Measurements from ENCODE around the gene APOLD1. TPM values are rescaled to one million over a fixed set of nuclear protein-coding genes. Genes with fewer than 3 reads are reported as not detected.

The APOLD1 gene
- total and polyA plus RNA-seq, 2 of the 8 experiments (the other 6 are each of a cell fraction or from before 2014, with no cell fraction given), result 0.12 to 0.71 TPM

GRCh38 chr12:12835378-12836146 lies 50.1 kb downstream of the APOLD1 start:
- peaks cover 4 to 29% (median 15%) of the 10 kb centered on the region in 4 experiments; a peak in 6 of 8 replicates for H3K36me3 ChIP-seq (ENCODE audit: control insufficient read depth in 2 of 4, insufficient read depth in 4 of 4, low read length in 3 of 4)
- no peak overlapping the region for H2BK120ac ChIP-seq (replicated peaks; ENCODE audit: low read depth, low read length)
- no peak overlapping the region for H3K4me2 ChIP-seq (ENCODE audit: insufficient read depth in 1 of 2, low read depth in 2 of 2, low read length in 2 of 2)
- H4K8ac ChIP-seq (ENCODE audit: extremely low read depth, insufficient read depth, low read length), result no peak overlapping the region
- H2AK5ac ChIP-seq (ENCODE audit: low read depth, low read length), result no peak overlapping the region
- no peak overlapping the region for H3K18ac ChIP-seq (ENCODE audit: extremely low read depth, low read length)
- ChIA-PET POLR2A (ENCODE audit: partially characterized antibody) (interaction anchor here (0.7 to 1.5 kb wide), 3 partner anchors 11 to 15 kb away, joined by 3 read pairs; no protein-coding TSS in a partner anchor), CTCF (ENCODE audit: partially characterized antibody) (interaction anchor here (1.2 to 3.3 kb wide), 8 partner anchors 19 to 376 kb away, joined by 3 to 20 read pairs (median 16); partner anchors contain the start of genes DDX47 and GPRC5A)
- H3K23me2 ChIP-seq (ENCODE audit: low read depth, low read length), result no peaks in the 10 kb centered on the region
- no peaks in the 10 kb centered on the region for H4K20me1 ChIP-seq (replicated peaks in 1 of 2; ENCODE audit: control insufficient read depth in 1 of 2, insufficient read depth in 2 of 2, low read length in 2 of 2)
- H2BK12ac ChIP-seq (ENCODE audit: low read depth, low read length), result no peak overlapping the region
- no peak overlapping the region for H2BK15ac ChIP-seq (ENCODE audit: low read length)
- H2BK5ac ChIP-seq (ENCODE audit: low read depth, low read length), result no peak overlapping the region
- no peak overlapping the region for H4K5ac ChIP-seq (ENCODE audit: insufficient read length, low read depth, low read length)
- H2BK20ac ChIP-seq (ENCODE audit: low read length), result no peak overlapping the region
- H3K4me1 ChIP-seq (replicated peaks in 1 of 4; ENCODE audit: control insufficient read depth in 3 of 4, insufficient read depth in 4 of 4, low read length in 3 of 4), result peaks cover 0 to 2% (median 0%) of the 10 kb centered on the region in 4 experiments; a peak in 2 of 7 replicates
- no peak for FAIRE-seq
- no peak overlapping the region for H3K23ac ChIP-seq (ENCODE audit: insufficient read length)
- H3K9me3 ChIP-seq (ENCODE audit: insufficient read depth in 2 of 2, low read depth in 1 of 2, low read length in 1 of 2), result no peaks in the 10 kb centered on the region
- no peaks in the 10 kb centered on the region for H3K27me3 ChIP-seq (replicated peaks in 1 of 4; ENCODE audit: control insufficient read depth in 3 of 4, extremely low read depth in 1 of 4, insufficient read depth in 3 of 4, low read length in 3 of 4)
- no peak overlapping the region for H3K14ac ChIP-seq (ENCODE audit: insufficient read length)
- no peak overlapping the region for H3K4ac ChIP-seq (replicated peaks; ENCODE audit: insufficient read length, low read depth, low read length)
- no peaks in the 10 kb centered on the region for H3K79me1 ChIP-seq (ENCODE audit: low read depth, low read length)
- H3K27ac ChIP-seq (ENCODE audit: low read depth, low read length), result no peak overlapping the region
- H3K4me3 ChIP-seq (ENCODE audit: extremely low read depth in 1 of 4, insufficient read depth in 2 of 4, low read depth in 3 of 4, low read length in 4 of 4), result no peak overlapping the region
- no peak overlapping the region for H4K91ac ChIP-seq (replicated peaks; ENCODE audit: insufficient read length, low read length)
- H3K9ac ChIP-seq (replicated peaks in 1 of 4; ENCODE audit: extremely low read depth in 1 of 4, low read depth in 3 of 4, low read length in 3 of 4), result no peak overlapping the region
- no peak overlapping the region for H2AFZ ChIP-seq (ENCODE audit: low read length)
- no peaks in the 10 kb centered on the region for H3K79me2 ChIP-seq (ENCODE audit: control insufficient read depth in 1 of 2, insufficient read depth in 2 of 2, low read length in 2 of 2)
- 92% methylated on average over 6 of the region's 7 CpGs; no CpG with 5 or more reads in 1 of the 2 experiments for WGBS, 2 experiments (ENCODE audit: extremely low coverage in 1 of 2, insufficient coverage in 1 of 2, insufficient read length in 1 of 2, insufficient replicate concordance in 2 of 2, low coverage in 1 of 2, low lambda C conversion rate in 2 of 2, missing lambda C conversion rate in 1 of 2)
- DNase-seq (ENCODE audit: low read depth in 1 of 2, low spot score in 2 of 2), result no peak
- H3K56ac ChIP-seq (replicated peaks; ENCODE audit: insufficient read length, low read depth, low read length), result no peak overlapping the region
- TF ChIP-seq BACH1 (IDR thresholded peaks at IDR 0.05; ENCODE audit: low read length), result no peak
- no peak for TF ChIP-seq SRF (IDR thresholded peaks at IDR 0.05; ENCODE audit: low read depth, low read length)
- no peak for TF ChIP-seq SUZ12 (IDR thresholded peaks at IDR 0.05; ENCODE audit: low read length)
- no peak for TF ChIP-seq GABPA (IDR thresholded peaks at IDR 0.05; ENCODE audit: borderline replicate concordance, insufficient read depth, low read length)
- no peak for TF ChIP-seq TBP (IDR thresholded peaks at IDR 0.05; ENCODE audit: low read depth, low read length)
- no peak for TF ChIP-seq CBX5 (IDR thresholded peaks at IDR 0.05; ENCODE audit: low read depth, low read length)
- no peak for TF ChIP-seq CHD2 (IDR thresholded peaks at IDR 0.05; ENCODE audit: low read length)
- no peak for TF ChIP-seq CBX8 (IDR thresholded peaks at IDR 0.05; ENCODE audit: borderline replicate concordance, low read depth, low read length)
- no peak for TF ChIP-seq POLR2A (IDR thresholded peaks at IDR 0.05; ENCODE audit: control extremely low read depth in 1 of 2, low read depth in 2 of 2, low read length in 2 of 2)
- no peak for TF ChIP-seq CEBPB (IDR thresholded peaks at IDR 0.05; ENCODE audit: low read depth, low read length)
- no peak for TF ChIP-seq CREB1 (IDR thresholded peaks at IDR 0.05)

Measured in H1 (cell line).